Liver (tissue), 3 donors: ENCODE measurements around the gene RNPEPL1.

ENCODE experiments used
- TAF1 ChIP-seq: conservative IDR thresholded peaks from 2 replicates; pipeline ENCODE4 v1.6.1; 2016; ENCODE audit warnings: antibody characterized with exemption, mild to moderate bottlenecking
- TF ChIP-seq, protein P1 (sequence below): fragments of 150-350 bp; IDR thresholded peaks from 2 replicates; pipeline ENCODE4 v1.5.1; 2017; ENCODE audit warnings: improper control_type of control experiment, low read depth, low read length; ENCODE audit not compliant: missing input control
- donor health status: healthy.
- donor health status: healthy.

DNA sequence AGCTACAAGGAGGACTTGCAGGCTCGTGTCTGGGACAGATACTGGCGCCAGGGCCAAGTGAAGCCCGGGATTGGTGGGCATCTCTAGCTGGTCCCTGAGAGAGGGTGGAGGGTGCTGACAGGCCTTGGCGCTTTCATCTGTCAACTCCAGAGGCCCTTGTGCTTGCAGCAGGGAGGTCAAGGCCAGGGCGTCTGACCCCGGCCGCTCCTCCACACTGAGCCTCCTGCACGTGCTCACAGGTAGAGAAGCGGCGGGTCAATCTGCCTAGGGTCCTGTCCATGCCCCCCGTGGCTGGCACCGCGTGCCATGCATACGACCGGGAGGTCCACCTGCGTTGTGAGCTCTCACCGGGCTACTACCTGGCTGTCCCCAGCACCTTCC, 27.8 kb downstream of the RNPEPL1 start:
- TF ChIP-seq, protein P1, sequence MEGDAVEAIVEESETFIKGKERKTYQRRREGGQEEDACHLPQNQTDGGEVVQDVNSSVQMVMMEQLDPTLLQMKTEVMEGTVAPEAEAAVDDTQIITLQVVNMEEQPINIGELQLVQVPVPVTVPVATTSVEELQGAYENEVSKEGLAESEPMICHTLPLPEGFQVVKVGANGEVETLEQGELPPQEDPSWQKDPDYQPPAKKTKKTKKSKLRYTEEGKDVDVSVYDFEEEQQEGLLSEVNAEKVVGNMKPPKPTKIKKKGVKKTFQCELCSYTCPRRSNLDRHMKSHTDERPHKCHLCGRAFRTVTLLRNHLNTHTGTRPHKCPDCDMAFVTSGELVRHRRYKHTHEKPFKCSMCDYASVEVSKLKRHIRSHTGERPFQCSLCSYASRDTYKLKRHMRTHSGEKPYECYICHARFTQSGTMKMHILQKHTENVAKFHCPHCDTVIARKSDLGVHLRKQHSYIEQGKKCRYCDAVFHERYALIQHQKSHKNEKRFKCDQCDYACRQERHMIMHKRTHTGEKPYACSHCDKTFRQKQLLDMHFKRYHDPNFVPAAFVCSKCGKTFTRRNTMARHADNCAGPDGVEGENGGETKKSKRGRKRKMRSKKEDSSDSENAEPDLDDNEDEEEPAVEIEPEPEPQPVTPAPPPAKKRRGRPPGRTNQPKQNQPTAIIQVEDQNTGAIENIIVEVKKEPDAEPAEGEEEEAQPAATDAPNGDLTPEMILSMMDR: no peak
- TF ChIP-seq TAF1: no peak
